UCSD-AML1 (cell line): ENCODE data around the gene ZNF155.
"Not testable (repeated sequence)": the region's sequence is repeated elsewhere in the genome, so short reads cannot be mapped to it uniquely, and the experiment has no call there.

Experiments used
- DNase-seq: peaks from one replicate; lab custom pipeline; 2025; ENCODE audit not compliant: unreplicated experiment; lab: John Stamatoyannopoulos, UW

ZNF155 gene

DNA sequence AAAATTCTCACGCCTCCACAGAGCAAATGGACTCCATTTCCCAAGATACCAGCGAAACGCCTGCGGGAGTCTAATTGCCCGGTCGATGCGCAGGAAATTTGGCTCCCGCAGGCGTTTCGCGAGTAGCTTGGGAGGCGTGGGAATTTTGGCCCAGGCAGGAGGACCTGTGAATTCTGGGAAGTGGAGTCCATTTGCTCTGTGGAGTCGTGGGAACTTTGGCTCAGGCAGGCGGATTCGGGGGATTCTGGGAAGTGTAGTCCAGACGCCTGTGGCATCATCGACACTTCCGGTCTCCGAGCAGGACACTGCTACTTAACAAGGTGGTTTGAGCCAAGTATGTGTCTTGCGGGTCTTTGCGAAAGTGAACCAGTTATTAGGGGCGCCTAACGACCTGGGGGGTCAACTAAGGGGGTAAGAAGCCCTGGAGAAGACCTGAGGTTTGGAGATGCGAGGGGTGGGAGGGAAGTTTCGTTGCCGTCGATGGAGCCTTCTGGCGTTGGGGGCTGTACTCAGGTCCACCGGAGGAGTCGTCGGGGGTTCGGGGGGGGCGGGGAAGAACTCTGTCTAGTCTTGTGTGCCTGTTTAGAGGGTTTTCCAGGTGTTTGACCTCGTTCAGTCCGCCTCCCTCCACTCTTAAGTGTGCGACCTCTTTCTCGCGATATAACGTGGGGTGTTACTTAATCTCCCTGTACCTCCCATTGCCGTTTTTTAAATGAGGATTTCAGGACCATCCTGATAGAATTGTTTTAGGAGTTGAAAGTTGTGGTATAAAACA, at the start of gene ZNF155:
ZNF155 (plus strand) TSS at position 277 of the 775 bp plus-strand sequence. CDS start 4,356 bp downstream, outside the sequence.
- peak; percentile 91 for DNase-seq

DNA sequence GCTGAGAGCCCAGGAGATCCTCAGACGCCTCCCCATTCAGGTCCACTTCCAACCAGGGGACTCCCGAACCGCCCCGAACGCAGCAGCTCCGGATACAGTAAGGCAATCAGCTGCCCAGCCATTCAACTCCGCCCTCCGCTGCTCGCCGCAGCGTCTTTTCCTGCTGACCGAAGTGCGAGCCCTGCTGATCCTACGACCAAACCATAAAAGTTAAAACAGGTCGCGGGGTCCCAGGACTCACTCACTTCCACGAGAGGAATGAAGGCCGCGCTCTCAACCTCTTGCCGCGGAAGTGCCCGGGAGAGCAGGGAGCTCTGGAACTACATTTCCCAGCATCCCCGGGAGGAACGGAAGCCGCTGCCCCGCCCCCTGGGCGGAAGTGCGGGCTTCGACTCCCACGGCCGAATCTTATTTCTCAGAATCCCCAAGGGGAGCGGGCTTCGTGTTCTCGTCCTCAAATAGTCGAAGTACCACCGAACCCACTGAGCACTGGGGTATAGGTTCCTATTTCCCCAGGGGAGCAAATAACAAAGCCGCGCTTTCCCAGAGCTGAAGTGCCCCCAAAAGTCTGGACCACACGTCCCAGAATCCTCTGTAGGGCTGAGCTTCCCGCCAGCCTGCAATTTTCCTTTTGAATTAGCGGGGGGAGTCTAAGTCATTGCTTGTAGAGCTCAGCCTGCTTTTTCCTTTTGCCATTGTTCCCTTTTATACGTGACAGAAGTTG, 48.8 kb upstream of the ZNF155 start, which contains the start of gene ZNF45:
ZNF45 (minus strand) TSS at position 298 of the 724 bp plus-strand sequence. CDS start 13,097 bp downstream, outside the sequence.
- peak; percentile 88 for DNase-seq

DNA sequence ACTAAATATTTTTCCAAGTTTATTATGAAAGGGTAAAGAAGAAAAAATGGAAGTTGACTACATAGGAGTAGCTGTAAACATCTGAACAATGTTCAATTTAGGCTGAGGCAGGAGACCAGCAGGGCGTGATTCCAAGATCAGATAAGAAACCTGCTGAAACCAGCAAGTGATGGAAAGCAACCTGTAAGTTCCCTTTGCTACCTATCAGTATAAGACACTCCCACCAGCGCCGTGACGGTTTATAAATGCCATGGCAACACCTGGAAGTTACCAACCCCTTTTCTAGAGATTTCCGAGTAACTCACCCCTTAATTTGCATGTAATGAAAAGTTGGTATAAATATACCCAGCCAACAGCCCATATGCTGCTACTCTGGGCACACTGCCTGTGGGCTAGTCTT, 47.8 kb upstream of the ZNF155 start:
- no peak for DNase-seq

DNA sequence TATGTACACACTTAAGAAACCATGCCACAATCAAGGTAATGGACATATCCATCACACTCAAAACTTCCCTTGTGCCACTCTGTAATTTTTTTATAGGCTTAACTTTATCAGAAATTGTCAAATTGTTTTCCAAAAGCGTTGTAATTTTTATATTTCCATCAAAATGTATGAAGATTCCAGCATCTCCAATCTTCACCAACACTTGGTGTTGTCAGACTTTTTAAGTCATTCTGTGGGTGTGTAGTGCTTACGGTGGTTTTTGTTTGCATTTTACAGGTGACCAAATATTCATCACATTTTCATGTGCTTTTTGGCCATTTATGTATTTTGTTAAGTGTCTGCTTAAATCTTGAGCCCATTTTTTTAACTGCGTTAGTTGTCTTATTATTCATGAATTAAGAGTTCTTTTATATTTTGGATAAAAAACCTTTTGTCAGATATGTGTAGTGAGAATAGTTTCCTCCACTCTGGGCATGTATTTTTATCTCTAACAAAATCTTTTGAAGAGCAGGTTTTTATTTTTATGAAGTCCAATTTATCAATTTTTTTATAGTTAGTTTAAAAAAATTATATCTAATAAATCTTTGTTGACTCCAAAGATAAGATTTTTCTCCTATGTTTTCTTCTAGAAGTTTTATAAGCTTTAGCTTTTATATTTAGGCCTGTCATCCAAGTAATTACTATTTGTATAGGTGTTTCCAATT, 44.3 kb upstream of the ZNF155 start:
- DNase-seq: no peak

DNA sequence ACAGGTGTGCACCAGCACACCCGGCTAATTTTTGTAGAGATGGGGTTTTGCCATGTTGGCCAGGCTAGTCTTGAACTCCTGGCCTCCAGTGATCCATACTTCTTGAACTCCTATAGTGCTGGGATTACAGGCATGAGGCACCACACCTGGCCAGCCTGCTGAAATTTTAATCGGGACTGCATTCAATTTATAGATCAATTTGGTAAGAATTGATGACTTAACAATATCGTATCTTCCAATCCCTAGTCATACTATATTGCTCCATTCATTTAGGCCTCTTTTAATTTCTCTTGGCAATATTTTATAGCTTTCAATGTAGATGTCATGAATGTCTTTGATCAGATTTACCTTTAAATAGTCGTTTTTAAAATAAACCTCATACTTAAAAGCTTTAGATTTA, 43.3 kb upstream of the ZNF155 start:
- no peak for DNase-seq

DNA sequence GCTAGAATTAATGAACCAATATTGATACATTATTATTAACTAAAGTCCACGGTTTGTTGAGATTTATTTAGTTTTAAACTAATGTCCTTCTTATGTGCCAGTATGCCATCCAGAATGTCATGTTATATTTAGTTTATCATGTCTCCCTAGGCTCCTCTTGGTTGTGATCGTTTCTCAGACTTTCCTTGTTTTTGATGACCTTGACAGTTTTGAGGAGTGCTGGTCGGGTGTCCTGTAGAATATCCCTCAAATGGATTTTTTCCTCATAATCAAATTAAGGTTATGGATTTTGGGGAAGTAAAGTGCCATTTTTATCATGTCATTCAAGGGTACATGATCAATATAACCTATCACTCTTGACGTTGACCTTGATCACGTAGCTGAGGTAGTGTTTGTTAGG, 42.8 kb upstream of the ZNF155 start:
- no peak for DNase-seq

DNA sequence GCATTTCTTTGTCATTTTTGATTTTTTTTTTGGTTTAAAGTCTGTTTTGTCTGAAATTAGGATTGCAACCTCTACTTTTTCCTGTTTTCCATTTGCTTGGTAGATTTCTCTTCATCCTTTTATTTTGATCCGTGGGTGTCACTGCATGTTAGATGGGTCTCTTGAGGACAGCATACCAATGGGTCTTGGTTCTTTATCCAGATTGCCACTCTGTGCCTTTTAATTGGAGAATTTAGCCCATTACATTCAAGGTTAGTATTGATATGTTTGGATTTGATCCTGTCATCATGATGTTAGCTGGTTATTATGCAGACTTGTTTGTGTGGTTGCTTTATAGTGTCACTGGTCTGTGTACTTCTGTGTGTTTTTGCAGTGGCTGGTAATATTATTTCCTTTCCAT, 36.6 kb upstream of the ZNF155 start:
- DNase-seq: not testable (repeated sequence)

DNA sequence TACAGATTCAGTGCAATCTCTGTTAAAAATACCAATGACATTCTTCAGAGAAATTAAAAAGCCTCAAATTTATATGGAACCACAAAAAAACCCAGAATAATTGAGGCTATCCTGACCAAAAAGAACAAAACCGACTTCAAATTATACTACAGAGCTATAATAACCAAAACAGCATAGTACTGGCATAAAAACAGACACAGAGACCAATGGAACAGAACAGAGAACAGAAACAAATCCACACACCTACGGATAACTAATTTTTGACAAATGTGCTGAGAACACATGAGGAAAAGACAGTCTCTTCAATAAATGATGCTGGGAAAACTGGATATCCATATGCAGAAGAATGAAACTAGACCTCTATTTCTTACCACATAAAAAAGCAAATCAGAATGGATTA, 34.2 kb upstream of the ZNF155 start:
- not testable (repeated sequence) for DNase-seq

DNA sequence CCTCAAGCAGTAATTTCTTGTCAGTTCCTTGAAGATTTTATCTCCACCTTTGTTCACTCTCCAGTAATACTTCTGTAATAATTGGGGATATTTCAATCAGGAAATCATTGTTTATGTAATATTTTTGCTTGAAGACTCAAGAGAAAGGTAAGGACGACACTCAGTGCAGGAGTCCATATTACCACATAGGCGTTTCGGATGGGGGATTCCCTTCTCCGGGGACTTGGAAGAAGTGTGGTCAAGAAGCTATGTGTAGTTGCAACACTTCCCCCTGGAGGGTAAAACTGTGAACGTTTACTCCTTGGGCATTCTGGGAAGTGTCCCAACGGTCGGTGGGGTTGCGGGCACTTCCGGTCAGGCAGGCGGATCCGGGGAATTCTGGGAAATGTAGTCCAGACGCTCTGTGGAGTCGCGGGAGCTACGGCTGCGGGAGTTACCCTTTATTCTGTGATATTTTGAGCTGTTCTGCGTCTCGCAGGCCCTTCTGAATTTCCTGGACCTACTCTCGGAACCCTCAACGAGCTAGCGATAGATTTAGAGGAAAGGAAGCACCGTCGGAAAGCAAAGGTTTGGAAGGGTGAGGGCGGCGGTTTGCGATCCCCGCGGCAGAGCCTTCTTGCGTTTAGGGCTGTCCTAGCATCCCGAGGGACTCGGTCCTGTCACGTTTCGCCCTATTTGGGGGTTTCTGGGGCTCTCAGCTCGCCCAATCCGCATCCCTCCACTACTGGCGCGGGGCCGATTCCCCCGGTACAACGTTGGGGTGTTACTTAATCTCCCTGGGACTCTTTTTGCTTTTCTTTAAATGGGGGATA, 32.9 kb upstream of the ZNF155 start, which contains the start of gene ZNF221:
ZNF221 (plus strand) TSS at position 395 of the 812 bp plus-strand sequence. CDS start 11,499 bp downstream, outside the sequence.
- peak; percentile 88 for DNase-seq

DNA sequence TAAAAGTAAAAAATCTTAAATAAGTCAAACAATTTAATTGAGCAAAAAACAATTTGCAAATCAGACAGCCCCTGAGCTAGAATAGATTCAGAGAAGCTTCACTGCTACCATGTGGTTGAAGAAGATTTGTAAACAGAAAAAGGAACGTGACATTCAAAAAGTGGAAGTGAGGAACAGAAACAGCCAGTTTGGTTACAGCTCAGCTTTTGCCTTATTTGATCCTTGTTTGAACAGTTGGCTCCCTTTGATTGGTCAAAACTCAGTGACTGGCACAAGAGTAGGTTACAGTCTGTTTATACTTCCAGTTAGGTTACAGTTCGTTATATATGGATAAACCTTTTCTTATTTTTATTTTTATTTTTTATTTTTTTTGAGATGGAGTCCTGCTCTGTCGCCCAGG, 27.2 kb upstream of the ZNF155 start:
- DNase-seq: no peak

DNA sequence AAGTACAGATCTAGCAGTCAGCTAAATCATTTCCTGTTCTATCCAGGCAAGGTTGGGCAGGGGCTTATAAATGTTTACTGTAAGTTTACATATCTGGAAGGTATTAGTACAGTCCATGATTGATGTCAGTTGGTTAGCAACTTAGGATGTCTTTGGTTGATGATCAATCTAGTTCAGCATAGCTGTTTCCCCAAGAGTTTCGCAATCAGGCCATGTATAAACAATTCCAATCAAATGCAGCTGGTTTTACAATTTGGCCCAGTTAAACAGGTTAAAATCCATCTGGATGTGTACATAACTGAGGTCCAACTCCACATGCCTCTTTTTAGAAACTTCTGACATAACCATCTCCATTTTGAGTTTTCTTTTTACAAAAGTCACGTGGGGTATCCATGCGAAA, 26.1 kb upstream of the ZNF155 start:
- DNase-seq: no peak

DNA sequence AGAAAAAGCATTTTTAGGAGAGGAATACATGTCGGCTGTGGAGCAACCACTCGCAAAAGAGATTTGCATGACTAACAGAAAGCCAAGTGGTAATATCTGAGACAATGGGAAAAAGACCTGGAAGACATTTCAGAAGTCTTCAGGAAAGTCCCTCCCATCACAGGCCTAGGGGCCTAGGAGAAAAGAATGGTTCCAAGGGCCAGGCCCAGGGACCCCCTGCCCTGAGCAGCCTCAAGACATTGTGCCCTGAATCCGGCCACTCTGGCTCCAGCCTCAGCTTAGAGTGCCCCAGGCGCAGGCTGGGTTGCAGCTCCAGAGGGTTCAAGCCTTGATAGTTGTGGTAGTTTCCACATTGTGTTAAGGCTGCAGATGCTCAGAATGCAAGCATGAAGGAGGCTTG, 23.6 kb upstream of the ZNF155 start:
- no peak for DNase-seq

DNA sequence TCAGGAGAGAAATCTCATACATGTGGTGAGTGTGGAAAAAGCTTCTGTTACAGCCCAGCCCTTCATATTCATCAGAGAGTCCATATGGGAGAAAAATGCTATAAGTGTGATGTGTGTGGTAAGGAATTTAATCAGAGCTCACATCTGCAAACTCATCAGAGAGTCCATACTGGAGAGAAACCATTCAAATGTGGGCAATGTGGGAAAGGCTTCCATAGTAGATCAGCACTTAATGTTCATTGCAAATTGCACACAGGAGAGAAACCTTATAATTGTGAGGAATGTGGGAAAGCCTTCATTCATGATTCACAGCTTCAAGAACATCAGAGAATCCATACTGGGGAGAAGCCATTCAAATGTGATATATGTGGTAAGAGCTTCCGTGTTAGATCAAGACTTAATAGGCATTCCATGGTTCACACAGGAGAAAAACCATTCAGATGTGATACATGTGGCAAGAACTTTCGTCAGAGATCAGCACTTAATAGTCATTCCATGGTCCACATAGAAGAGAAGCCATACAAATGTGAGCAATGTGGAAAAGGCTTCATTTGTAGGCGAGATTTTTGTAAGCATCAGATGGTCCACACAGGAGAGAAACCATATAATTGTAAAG, 17.8 kb upstream of the ZNF155 start:
- DNase-seq: no peak

DNA sequence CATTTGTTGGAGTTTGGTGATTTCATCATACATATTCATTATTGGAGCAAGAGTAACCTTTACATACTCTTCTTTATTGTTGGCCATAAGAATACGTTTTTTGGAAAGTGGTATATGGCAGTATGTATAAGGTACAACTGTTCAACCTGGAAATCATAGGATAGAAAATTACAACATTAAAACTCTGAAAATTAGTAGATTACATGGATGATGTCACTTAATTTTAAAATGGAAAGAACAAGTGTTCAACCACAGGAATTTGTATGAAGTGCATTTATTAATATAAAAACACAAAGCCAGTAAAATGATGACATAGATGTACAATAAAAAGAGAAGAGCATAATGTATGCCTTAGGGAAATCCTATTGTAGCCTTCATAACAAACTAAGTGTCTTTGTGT, 7.3 kb upstream of the ZNF155 start:
- DNase-seq: no peak

DNA sequence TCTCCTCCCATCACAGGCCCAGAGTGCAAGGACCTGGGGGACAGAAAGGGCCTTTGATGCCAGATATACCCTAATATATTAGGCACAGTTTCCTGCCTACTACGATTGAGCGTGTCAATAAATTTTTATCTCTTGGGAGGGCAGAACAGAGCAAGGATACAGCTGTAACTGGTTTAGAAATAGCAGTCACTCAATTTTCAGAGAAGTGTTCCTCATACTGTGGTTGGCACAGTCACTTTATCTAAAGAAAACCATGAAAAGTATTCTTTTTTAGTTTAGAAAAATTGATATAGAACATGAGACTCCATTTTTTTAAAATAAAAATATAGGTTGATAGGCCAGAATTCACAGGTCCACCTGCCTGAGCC, 460 bp upstream of the ZNF155 start:
- DNase-seq: no peak

DNA sequence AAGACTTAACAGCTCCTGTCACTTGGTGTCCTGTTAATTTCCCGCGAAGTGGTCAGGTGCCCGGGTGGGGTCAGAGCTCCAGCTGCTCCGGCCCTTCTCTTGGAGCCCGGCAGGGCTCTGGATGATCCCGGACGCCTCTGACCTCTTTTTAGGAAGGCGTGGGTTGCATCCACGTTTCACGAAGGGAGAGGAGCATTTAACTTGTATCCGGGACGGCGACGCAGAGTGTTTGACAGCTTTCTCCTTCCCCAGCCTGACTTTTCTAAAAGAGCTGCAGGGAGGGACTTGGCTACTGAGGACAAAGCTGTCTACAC, 656 bp downstream of the ZNF155 start:
- peak; percentile 37 for DNase-seq

DNA sequence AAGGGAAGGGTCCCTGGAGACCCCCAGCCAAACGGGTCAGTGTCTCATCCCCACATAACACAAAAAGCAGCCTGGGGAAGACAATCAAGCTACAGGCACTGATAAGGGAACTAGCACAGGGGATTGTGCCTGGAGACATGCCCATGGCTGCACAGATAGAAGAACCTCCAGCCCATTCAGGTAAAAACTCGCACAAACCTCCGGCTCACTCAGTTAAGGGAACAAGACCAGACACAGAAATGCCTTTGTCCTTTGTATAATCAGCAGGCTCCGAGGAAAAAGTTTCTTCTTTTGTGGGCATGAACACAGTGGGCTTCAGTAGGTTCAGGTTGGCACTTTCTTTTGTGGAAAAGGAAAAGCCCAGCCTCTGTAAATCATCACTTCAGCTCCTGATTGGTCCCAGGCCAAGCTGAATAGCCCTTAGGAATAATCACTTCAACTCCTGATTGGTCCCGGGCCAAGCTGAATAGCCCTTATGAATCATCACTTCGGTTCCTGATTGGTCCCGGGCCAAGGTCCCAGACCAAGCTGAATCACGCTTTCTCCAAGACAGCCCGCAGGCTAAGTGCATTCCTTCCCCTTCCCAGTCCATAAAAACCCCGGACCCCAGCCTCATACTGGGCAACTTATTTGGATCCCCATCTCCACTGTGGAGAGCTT, 13.8 kb downstream of the ZNF155 start:
- no peak for DNase-seq

DNA sequence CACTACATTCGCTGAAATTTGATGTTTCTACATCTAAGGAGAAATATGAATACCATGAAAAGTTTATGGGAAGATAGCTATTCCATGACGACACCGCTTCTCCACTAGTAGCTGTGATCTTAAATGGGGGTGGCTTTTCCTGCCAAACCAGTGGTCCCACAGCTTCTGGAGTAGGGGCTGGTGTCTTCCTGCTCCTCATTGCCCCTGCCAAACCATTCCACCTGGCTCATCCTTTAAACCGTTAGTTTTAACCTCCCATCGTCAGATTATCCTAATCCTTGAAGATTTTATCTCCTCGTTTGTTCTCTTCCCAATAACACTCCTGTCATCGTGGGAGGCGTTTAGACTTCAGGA, 18.2 kb downstream of the ZNF155 start:
- no peak for DNase-seq

DNA sequence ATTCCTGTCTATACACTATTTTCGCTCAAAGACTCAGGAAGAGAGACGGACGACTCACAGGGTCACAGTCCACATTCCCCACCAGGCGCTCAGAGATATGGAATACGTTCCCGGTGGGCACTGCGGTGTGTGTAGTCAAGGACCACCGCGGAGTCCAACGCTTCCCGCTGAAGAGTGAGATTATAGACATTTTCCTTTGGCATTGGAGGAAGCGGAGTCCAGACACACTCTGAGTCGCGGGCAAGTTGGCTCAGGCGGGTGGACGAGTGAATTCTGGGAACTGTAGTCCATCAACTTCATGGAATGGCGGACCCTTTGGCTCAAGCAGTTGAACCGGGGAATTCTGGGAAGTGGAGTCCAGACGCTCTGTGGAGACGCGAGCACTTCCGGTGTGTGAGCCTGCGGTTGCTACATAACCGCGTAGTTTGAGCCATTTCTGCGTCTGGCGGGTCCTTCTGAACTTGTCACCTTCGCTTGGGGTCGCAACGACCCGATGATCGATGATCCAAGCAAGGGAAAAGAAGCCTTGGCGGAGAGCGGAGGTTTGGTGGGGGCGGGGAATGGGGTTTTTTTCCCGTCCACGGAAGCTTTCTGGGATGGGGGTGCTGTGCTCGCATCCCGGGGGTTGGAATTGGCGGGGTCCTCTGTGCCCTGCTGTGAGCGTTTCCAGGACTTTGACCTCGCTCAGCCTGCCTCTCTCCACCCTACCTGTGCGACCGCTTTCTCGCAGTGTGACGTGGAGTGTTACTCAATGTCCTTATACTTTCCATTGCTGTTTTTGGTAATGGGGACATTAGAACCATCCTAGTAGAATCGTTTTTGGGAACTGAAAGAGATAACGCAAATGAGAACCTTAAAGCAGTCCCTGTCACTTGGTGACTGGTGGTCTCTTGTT, 18.8 kb downstream of the ZNF155 start, which contains the start of gene ZNF230:
ZNF230 (plus strand) TSS at position 392 of the 895 bp plus-strand sequence. CDS start 4,122 bp downstream, outside the sequence.
- DNase-seq: peak; percentile 88
